Measurements from ENCODE around the gene WIPF2. TPM values are rescaled to one million over a fixed set of nuclear protein-coding genes. Genes with fewer than 3 reads are reported as not detected.

Gene WIPF2
- total RNA-seq, 1 donor from 2014 or later, result 11.2 TPM

- no peaks in the 10 kb centered on the region for H3K9me3 ChIP-seq
- intact Hi-C loops (cut with DNase I), result loop anchor here (1.0 kb wide), 2 partner anchors 10 to 19 kb away; no protein-coding TSS in a partner anchor
- no peaks in the 10 kb centered on the region for H3K27me3 ChIP-seq
- H3K4me1 ChIP-seq, result peaks cover 48 to 87% of the 10 kb centered on the region in 2 donors
- TF ChIP-seq, protein P1, sequence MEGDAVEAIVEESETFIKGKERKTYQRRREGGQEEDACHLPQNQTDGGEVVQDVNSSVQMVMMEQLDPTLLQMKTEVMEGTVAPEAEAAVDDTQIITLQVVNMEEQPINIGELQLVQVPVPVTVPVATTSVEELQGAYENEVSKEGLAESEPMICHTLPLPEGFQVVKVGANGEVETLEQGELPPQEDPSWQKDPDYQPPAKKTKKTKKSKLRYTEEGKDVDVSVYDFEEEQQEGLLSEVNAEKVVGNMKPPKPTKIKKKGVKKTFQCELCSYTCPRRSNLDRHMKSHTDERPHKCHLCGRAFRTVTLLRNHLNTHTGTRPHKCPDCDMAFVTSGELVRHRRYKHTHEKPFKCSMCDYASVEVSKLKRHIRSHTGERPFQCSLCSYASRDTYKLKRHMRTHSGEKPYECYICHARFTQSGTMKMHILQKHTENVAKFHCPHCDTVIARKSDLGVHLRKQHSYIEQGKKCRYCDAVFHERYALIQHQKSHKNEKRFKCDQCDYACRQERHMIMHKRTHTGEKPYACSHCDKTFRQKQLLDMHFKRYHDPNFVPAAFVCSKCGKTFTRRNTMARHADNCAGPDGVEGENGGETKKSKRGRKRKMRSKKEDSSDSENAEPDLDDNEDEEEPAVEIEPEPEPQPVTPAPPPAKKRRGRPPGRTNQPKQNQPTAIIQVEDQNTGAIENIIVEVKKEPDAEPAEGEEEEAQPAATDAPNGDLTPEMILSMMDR (IDR thresholded peaks at IDR 0.05), result no peak
- DNase-seq (ENCODE audit: low spot score in 2 of 2), result peak; percentile 80 to 94
- peak overlapping the region; percentile 37 to 86 for H3K4me3 ChIP-seq
- no peaks in the 10 kb centered on the region for H3K36me3 ChIP-seq
- H3K27ac ChIP-seq, result peak overlapping the region; percentile 90 to 91
Observed at GRCh38 chr17:40322358-40323315, 103.5 kb downstream of the WIPF2 start.

DNA sequence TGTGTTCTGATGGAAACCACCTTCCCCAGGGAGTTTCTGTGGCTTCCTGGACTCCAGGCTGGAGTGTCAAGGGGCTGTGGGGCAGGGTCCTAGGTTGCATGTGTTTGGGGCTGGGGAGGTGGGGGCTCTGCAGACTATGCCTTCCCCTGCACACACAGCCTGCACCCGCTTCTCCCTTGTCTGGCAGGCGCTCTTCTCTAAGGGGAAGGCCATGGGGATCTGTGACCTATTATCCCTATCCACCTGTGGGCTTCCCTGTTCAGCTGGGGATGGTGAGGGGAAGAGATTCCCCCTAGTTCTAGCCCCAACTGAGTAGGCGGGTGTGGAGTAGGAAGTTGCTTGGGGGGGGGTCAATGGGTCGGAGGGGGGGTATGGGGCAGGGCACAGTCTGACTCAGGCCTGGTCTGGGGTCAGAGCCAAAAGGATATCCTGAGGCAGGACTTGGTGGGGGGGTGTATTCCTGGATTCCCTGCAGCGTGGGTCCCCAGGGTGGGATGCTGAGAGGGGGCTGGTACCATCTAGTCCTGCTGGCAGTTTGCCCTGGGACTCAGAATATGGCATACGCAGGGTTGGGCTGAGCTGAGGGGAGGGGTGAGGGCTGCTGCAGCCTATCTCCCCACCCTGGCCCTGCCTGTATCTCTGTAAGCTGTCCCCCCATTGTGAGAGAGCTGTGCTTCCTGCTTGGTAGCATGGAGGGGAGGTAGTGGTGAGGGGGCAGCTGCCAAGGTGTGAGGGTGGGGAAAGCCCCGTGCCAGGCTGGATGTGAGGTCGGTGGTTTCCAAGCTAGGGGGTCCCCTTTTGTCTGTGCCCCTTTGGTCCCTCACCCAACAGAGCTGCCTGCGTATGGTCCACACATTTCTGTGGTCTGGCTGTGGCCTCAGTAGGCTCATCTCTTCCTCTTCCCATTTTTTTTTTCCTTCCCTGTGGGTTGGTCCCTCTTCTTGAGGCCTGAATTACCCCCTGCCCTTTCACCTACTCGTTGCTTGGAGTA, 104.6 kb downstream of the WIPF2 start:
- H3K36me3 ChIP-seq, result no peaks in the 10 kb centered on the region
- H3K27ac ChIP-seq, result peak overlapping the region; percentile 90 to 91
- H3K9me3 ChIP-seq, result no peaks in the 10 kb centered on the region
- peak overlapping the region; percentile 15 to 86 for H3K4me3 ChIP-seq
- no peaks in the 10 kb centered on the region for H3K27me3 ChIP-seq
- intact Hi-C loops (cut with DNase I), result loop anchor here (1.0 kb wide), 1 partner anchor 18 kb away; no protein-coding TSS in a partner anchor
- H3K4me1 ChIP-seq, result peaks cover 52 to 91% of the 10 kb centered on the region in 2 donors
- DNase-seq (ENCODE audit: low spot score in 2 of 2), result peak in 1 of 2 donors; percentile 90
- TF ChIP-seq, protein P1 (IDR thresholded peaks at IDR 0.05), result no peak

GRCh38 chr17:40325156-40326013, 106.3 kb downstream of the WIPF2 start:
- Histone ChIP-seq H3K27me3 (no peaks in the 10 kb centered on the region), H3K4me3 (no peak overlapping the region), H3K9me3 (no peaks in the 10 kb centered on the region), H3K36me3 (no peaks in the 10 kb centered on the region), H3K4me1 (peaks cover 49 to 87% of the 10 kb centered on the region in 2 donors), H3K27ac (peak overlapping the region; percentile 90 to 91)
- DNase-seq (ENCODE audit: low spot score in 2 of 2), result no peak
- TF ChIP-seq, protein P1 (IDR thresholded peaks at IDR 0.05), result no peak
- intact Hi-C loops (cut with DNase I), result no loop called here

GRCh38 chr17:40326014-40326831, 107.1 kb downstream of the WIPF2 start:
- H3K4me1 ChIP-seq, result peaks cover 56 to 87% of the 10 kb centered on the region in 2 donors
- no peak for DNase-seq (ENCODE audit: low spot score in 2 of 2)
- H3K27ac ChIP-seq, result peak overlapping the region; percentile 90 to 91
- peak overlapping the region in 1 of 2 donors; percentile 29 for H3K4me3 ChIP-seq
- H3K36me3 ChIP-seq, result no peaks in the 10 kb centered on the region
- TF ChIP-seq, protein P1 (IDR thresholded peaks at IDR 0.05), result no peak
- H3K9me3 ChIP-seq, result no peaks in the 10 kb centered on the region
- H3K27me3 ChIP-seq, result no peaks in the 10 kb centered on the region
- intact Hi-C loops (cut with DNase I), result no loop called here

Measured in ascending aorta (tissue), 2 donors.